A673 (cell line): ENCODE results near the gene DPCD. TPM values are rescaled to one million over a fixed set of nuclear protein-coding genes. Genes with fewer than 3 reads are reported as not detected.

Source experiments
- BruUV-seq: library from RNA; stranded (reverse); fragments of 400-500 nt; replicated peaks from 2 replicates; lab custom pipeline; 2021; lab: Mats Ljungman, UMichigan
- CTCF ChIA-PET: fragments of 300-600 bp; sonication (Branson Sonifier 250); formaldehyde crosslinking; loops from one replicate; lab custom pipeline; 2022; ENCODE audit warnings: antibody characterized with exemption; lab: Charles Lee
- POLR2A ChIA-PET: fragments of 300-600 bp; sonication (Branson Sonifier 250); formaldehyde crosslinking; loops from one replicate; lab custom pipeline; 2022; ENCODE audit warnings: antibody characterized with exemption; ENCODE audit not compliant: low non-redundant PET; lab: Charles Lee
- DNase-seq: peaks from one replicate; pipeline ENCODE4 v3.0.0-alpha.2; 2015; ENCODE audit warnings: low spot score
- H3K27ac ChIP-seq: fragments of 200-600 bp; sonication (generic); 2 replicates; pipeline ENCODE4 v1.5.1; 2016; ENCODE audit warnings: mixed run types, low read depth, mild to moderate bottlenecking, mixed read lengths, antibody characterized with exemption, low read length; ENCODE audit not compliant: poor library complexity, severe bottlenecking
- H3K27me3 ChIP-seq: fragments of 200-600 bp; sonication (generic); replicated peaks from 2 replicates; pipeline ENCODE4 v1.6.1; 2017; ENCODE audit warnings: mixed run types, low read depth, mild to moderate bottlenecking, mixed read lengths, antibody characterized with exemption, low read length; ENCODE audit not compliant: insufficient read depth, poor library complexity
- H3K36me3 ChIP-seq: fragments of 200-600 bp; sonication (generic); 2 replicates; pipeline ENCODE4 v1.6.1; 2016; ENCODE audit warnings: mixed run types, mild to moderate bottlenecking, mixed read lengths, antibody characterized with exemption, low read length; ENCODE audit not compliant: insufficient read depth, poor library complexity, severe bottlenecking
- H3K4me1 ChIP-seq: fragments of 200-600 bp; sonication (generic); 2 replicates; pipeline ENCODE4 v1.6.1; 2017; ENCODE audit warnings: mixed run types, mild to moderate bottlenecking, mixed read lengths, antibody characterized with exemption, low read length; ENCODE audit not compliant: insufficient read depth, poor library complexity, severe bottlenecking
- H3K4me3 ChIP-seq: fragments of 200-600 bp; sonication (generic); 2 replicates; pipeline ENCODE4 v1.5.1; 2016; ENCODE audit warnings: low read depth, mixed run types, mild to moderate bottlenecking, mixed read lengths, low read length; ENCODE audit not compliant: poor library complexity, severe bottlenecking
- H3K9me3 ChIP-seq: fragments of 200-600 bp; sonication (generic); 2 replicates; pipeline ENCODE4 v1.6.1; 2016; ENCODE audit warnings: mixed run types, low read depth, mild to moderate bottlenecking, mixed read lengths, antibody characterized with exemption, low read length; ENCODE audit not compliant: poor library complexity, severe bottlenecking
- EZH2 ChIP-seq: fragments of 200-600 bp; sonication (generic); IDR thresholded peaks from 2 replicates; pipeline ENCODE4 v1.6.1; 2017; ENCODE audit warnings: borderline replicate concordance, low read depth, mild to moderate bottlenecking, mixed read lengths, antibody characterized with exemption, low read length; ENCODE audit not compliant: poor library complexity, severe bottlenecking
- intact Hi-C: fragments of 100-400 bp; cut with micrococcal nuclease; formaldehyde crosslinking; loops from one replicate; pipeline ENCODE4 v1.10.0; 2022; ENCODE audit not compliant: unreplicated experiment
- total RNA-seq: library from RNA; stranded (reverse); gene quantifications from 2 replicates; pipeline ENCODE4 v1.2.3, GENCODE V29; 2021
- TF ChIP-seq, protein P1 (sequence below): fragments of 300-800, 200-600 bp; sonication (generic); conservative IDR thresholded peaks from 2 replicates; pipeline ENCODE4 v1.5.1; 2017; ENCODE audit warnings: low read depth, mild to moderate bottlenecking, antibody characterized with exemption, low read length, moderate library complexity, mixed read lengths

Gene DPCD
- total RNA-seq, 1 experiment from 2014 or later: 32.5 TPM

DNA sequence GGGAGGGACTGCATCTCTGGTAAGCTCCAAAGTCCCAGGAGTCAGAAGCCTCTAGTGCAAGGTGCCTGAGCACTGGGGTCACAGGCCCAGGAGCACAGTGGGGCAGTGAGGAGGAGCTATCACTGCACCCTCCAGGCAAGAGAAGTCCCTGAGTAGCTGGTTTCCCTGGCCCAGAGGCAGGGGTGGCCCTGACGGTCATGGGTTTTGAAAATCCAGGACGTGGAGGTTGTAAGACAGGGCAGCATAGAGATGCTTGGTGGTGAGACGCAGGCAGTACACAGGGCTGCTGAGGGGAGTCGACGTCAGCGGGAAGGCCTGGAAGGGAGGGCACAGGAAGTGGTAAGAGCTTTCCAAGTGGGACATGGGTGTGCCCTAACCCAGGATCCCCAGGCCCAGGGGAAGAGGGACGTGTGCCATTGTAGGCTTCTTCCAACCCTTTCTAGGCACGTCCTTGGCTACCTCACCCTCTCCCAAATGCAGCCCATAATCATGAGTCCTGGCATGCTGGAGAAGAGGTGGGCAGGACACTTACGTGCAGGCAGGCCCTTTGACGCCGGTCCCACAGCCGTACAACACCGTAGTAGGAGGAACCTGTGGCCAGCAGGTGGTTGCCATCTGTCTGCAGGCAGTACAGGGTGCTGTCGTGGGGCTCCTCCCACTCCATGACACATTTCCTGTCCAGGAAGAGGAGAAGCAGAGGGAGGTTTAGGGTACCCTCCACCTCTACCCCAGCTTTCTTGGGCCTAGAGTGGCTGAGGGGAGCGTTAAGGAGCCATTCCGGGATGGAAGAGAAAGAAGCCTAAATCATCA is 23.2 kb downstream of the DPCD start:
- H3K4me1 ChIP-seq: no peaks in the 10 kb centered on the region
- H3K36me3 ChIP-seq: peaks cover 14% of the 10 kb centered on the region
- H3K4me3 ChIP-seq: no peak overlapping the region
- BruUV-seq: no TSS peak
- H3K27ac ChIP-seq: no peak overlapping the region
- peak; percentile 22 for DNase-seq
- ChIA-PET CTCF (no interaction called here), POLR2A (no interaction called here)
- no peaks in the 10 kb centered on the region for H3K27me3 ChIP-seq
- intact Hi-C loops: no loop called here
- TF ChIP-seq, protein P1, sequence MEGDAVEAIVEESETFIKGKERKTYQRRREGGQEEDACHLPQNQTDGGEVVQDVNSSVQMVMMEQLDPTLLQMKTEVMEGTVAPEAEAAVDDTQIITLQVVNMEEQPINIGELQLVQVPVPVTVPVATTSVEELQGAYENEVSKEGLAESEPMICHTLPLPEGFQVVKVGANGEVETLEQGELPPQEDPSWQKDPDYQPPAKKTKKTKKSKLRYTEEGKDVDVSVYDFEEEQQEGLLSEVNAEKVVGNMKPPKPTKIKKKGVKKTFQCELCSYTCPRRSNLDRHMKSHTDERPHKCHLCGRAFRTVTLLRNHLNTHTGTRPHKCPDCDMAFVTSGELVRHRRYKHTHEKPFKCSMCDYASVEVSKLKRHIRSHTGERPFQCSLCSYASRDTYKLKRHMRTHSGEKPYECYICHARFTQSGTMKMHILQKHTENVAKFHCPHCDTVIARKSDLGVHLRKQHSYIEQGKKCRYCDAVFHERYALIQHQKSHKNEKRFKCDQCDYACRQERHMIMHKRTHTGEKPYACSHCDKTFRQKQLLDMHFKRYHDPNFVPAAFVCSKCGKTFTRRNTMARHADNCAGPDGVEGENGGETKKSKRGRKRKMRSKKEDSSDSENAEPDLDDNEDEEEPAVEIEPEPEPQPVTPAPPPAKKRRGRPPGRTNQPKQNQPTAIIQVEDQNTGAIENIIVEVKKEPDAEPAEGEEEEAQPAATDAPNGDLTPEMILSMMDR: no peak
- TF ChIP-seq EZH2: no peak
- no peaks in the 10 kb centered on the region for H3K9me3 ChIP-seq

DNA sequence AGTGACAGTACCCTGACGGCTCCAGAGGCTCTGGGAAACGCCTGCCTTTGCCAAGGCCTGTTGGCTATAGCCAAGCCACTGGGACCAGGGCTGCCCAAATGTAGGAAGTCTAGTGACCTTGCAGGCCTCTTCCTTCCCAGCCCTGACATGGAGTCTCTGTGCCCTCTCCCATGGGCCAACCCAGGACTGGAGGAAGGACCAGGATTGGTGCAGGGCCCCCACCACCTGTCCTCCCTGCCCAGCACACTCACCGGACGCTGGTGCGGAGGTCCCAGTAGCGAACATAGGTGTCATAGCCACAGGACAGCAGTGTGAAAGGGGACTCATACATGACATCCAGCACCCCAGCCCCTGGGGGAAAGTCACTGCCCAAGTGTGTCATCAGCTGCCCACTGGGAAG is 24.0 kb downstream of the DPCD start:
- no peak overlapping the region for H3K27ac ChIP-seq
- intact Hi-C loops: no loop called here
- TF ChIP-seq, protein P1: no peak
- no peak for TF ChIP-seq EZH2
- no peaks in the 10 kb centered on the region for H3K27me3 ChIP-seq
- ChIA-PET CTCF (no interaction called here), POLR2A (no interaction called here)
- H3K36me3 ChIP-seq: peaks cover 14% of the 10 kb centered on the region
- no peak overlapping the region for H3K4me3 ChIP-seq
- H3K4me1 ChIP-seq: no peaks in the 10 kb centered on the region
- BruUV-seq: no TSS peak
- H3K9me3 ChIP-seq: no peaks in the 10 kb centered on the region
- DNase-seq: no peak

DNA sequence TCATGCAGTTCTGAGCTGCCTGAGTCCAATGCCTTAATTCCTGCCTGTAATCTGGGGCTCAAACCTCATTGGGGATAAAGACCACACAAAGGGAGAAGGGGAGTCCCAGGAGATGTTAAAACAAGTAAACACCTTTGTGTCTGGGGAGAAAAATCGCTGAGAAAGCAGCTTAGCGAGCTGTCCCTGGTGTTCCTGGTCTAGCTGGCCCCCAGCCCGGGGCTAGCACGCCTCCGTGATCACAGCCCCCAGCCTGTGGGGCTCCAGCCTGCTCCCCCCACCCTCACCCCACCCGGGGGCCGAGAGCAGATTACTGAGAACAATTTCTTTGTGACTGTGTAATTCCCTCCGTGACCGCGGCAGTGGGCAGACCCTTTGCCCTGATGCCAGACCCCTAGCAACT is 24.8 kb downstream of the DPCD start:
- H3K4me1 ChIP-seq: no peaks in the 10 kb centered on the region
- no peak overlapping the region for H3K4me3 ChIP-seq
- intact Hi-C loops: no loop called here
- H3K27me3 ChIP-seq: no peaks in the 10 kb centered on the region
- ChIA-PET CTCF (no interaction called here), POLR2A (no interaction called here)
- DNase-seq: no peak
- BruUV-seq: no TSS peak
- peaks cover 14% of the 10 kb centered on the region for H3K36me3 ChIP-seq
- no peak for TF ChIP-seq EZH2
- TF ChIP-seq, protein P1: no peak
- no peaks in the 10 kb centered on the region for H3K9me3 ChIP-seq
- H3K27ac ChIP-seq: no peak overlapping the region
